GM12878 (cell line): Measurements from ENCODE around the gene NID1. TPM values are rescaled to one million over a fixed set of nuclear protein-coding genes. Genes with fewer than 3 reads are reported as not detected.

Experiments used
- EED ChIP-seq: sonication (generic); IDR thresholded peaks from 2 replicates; pipeline ENCODE4 v1.6.1; 2016; ENCODE audit warnings: antibody characterized with exemption, low read depth
- EZH2 ChIP-seq: IDR thresholded peaks from 2 replicates; pipeline ENCODE4 v1.6.1; 2012; ENCODE audit warnings: low read depth, mild to moderate bottlenecking, control low read depth, inconsistent platforms, low read length, borderline replicate concordance; ENCODE audit not compliant: control insufficient read depth
- FOS ChIP-seq: IDR thresholded peaks from 3 replicates; pipeline ENCODE4 v1.6.1; 2011; ENCODE audit warnings: borderline replicate concordance; ENCODE audit not compliant: insufficient read length; ENCODE audit errors: extremely low read depth
- FOXK2 ChIP-seq: fragments of 450-650 bp; IDR thresholded peaks from 2 replicates; pipeline ENCODE4 v1.6.1; 2017; ENCODE audit warnings: mild to moderate bottlenecking, moderate library complexity
- IKZF1 ChIP-seq: fragments of 450-650 bp; conservative IDR thresholded peaks from 2 replicates; pipeline ENCODE4 v1.6.1; 2017; ENCODE audit warnings: antibody characterized with exemption, mild to moderate bottlenecking
- MXI1 ChIP-seq: fragments of 150-350 bp; IDR thresholded peaks from 2 replicates; pipeline ENCODE4 v1.6.1; 2011; ENCODE audit warnings: low read depth, mild to moderate bottlenecking, inconsistent platforms, low read length, improper control_type of control experiment
- MYB ChIP-seq: fragments of 150-350 bp; IDR thresholded peaks from 2 replicates; pipeline ENCODE4 v1.6.1; 2014; ENCODE audit warnings: mild to moderate bottlenecking, low read depth, low read length, borderline replicate concordance
- NBN ChIP-seq: fragments of 450-650 bp; IDR thresholded peaks from 2 replicates; pipeline ENCODE4 v1.6.1; 2016
- NFIC ChIP-seq: IDR thresholded peaks from 2 replicates; pipeline ENCODE4 v1.6.1; 2012; ENCODE audit warnings: low read depth, mild to moderate bottlenecking, inconsistent platforms, low read length, moderate library complexity
- POLR2A ChIP-seq: IDR thresholded peaks from 2 replicates; pipeline ENCODE4 v1.6.1; 2011; ENCODE audit warnings: low read depth, mild to moderate bottlenecking, low read length
- SMAD1 ChIP-seq: fragments of 450-650 bp; IDR thresholded peaks from 2 replicates; pipeline ENCODE4 v1.6.1; 2018; ENCODE audit warnings: mild to moderate bottlenecking, low read depth; ENCODE audit not compliant: partially characterized antibody
- SMARCA5 ChIP-seq: fragments of 450-650 bp; IDR thresholded peaks from 2 replicates; pipeline ENCODE4 v1.6.1; 2017; ENCODE audit warnings: mild to moderate bottlenecking
- STAT1 ChIP-seq: fragments of 450-650 bp; conservative IDR thresholded peaks from 2 replicates; pipeline ENCODE4 v1.6.1; 2014; ENCODE audit warnings: antibody characterized with exemption, mild to moderate bottlenecking
- TBL1XR1 ChIP-seq: IDR thresholded peaks from 2 replicates; pipeline ENCODE4 v1.6.1; 2012; ENCODE audit warnings: low read depth, low read length, improper control_type of control experiment
- ZBED1 ChIP-seq: IDR thresholded peaks from 2 replicates; pipeline ENCODE4 v1.6.1; 2016; ENCODE audit warnings: borderline replicate concordance
- ZBTB40 ChIP-seq: fragments of 450-650 bp; IDR thresholded peaks from 2 replicates; pipeline ENCODE4 v1.6.1; 2016; ENCODE audit warnings: mild to moderate bottlenecking, moderate library complexity, borderline replicate concordance
- ZNF24 ChIP-seq: fragments of 450-650 bp; IDR thresholded peaks from 2 replicates; pipeline ENCODE4 v1.6.1; 2017; ENCODE audit warnings: antibody characterized with exemption, mild to moderate bottlenecking
- ZNF622 ChIP-seq: fragments of 450-650 bp; IDR thresholded peaks from 2 replicates; pipeline ENCODE4 v1.6.1; 2017; ENCODE audit warnings: mild to moderate bottlenecking, inconsistent platforms
- polyA plus RNA-seq, 11 experiments: library from polyadenylated mRNA; depleted of rRNA in 4 of 11; unstranded in 6 of 11; stranded (reverse) in 5 of 11; fragments of >200 nt; fragmentation: Nextera tagmentation in 4 of 11; fragmentation: Illumina TruSeq in 1 of 11; extraction: Ambion mirVana in 4 of 11; extraction: Trizol in 1 of 11; gene quantifications; 1 replicate in 1 of 11; 2 replicates in 10 of 11; pipeline versions ENCODE4 v1.2.1 to v1.2.3, GENCODE V29; 2011 to 2016; ENCODE audit warnings: inconsistent platforms in 2 of 11, missing spikeins in 2 of 11, low read depth in 1 of 11
- total RNA-seq, 4 experiments: library from RNA; depleted of rRNA in 3 of 4; stranded (reverse); fragments of >200 nt in 3 of 4; fragmentation: Illumina TruSeq in 1 of 4; extraction: Trizol in 1 of 4; gene quantifications; 2 replicates each; pipeline versions ENCODE4 v1.2.1 to v1.2.3, GENCODE V29; 2013 to 2021
- TF ChIP-seq, protein P1 (sequence below): IDR thresholded peaks from 2 replicates; pipeline ENCODE4 v1.6.1; 2012; ENCODE audit warnings: low read depth, low read length, improper control_type of control experiment
- TF ChIP-seq, protein P2 (sequence below): IDR thresholded peaks from 2 replicates; pipeline ENCODE4 v1.6.1; 2012; ENCODE audit warnings: improper control_type of control experiment, low read depth, low read length; ENCODE audit not compliant: insufficient replicate concordance
- TF ChIP-seq, protein P3 (sequence below): fragments of 450-650 bp; IDR thresholded peaks from 2 replicates; pipeline ENCODE4 v1.6.1; 2017; ENCODE audit warnings: borderline replicate concordance

The NID1 gene
- total and polyA plus RNA-seq, 10 of the 15 experiments (the other 5 are each of a cell fraction or from before 2014, with no cell fraction given), result 4.2 to 25.7 (median 11.3) TPM

- TF ChIP-seq ZBTB40, result 0 out of 2 replicates have a peak, but pooled peaks have one; percentile 6
- peak; percentile 69; the same call in 1 of the 2 replicates for TF ChIP-seq MXI1
- TF ChIP-seq TBL1XR1, result peak; percentile 92
- TF ChIP-seq NBN, result peak; percentile 78
- no peak for TF ChIP-seq FOXK2
- peak; percentile 78; the same call in 1 of the 2 replicates for TF ChIP-seq ZBED1
- peak; percentile 62 for TF ChIP-seq SMAD1
- TF ChIP-seq EED, result peak; percentile 100
- TF ChIP-seq, protein P1, sequence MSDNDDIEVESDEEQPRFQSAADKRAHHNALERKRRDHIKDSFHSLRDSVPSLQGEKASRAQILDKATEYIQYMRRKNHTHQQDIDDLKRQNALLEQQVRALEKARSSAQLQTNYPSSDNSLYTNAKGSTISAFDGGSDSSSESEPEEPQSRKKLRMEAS, result no peak
- TF ChIP-seq SMARCA5, result no peak
- TF ChIP-seq ZNF622, result no peak
- peak; percentile 98 for TF ChIP-seq IKZF1
- TF ChIP-seq EZH2, result no peak
- no peak for TF ChIP-seq MYB
- no peak for TF ChIP-seq ZNF24
- TF ChIP-seq, protein P2, sequence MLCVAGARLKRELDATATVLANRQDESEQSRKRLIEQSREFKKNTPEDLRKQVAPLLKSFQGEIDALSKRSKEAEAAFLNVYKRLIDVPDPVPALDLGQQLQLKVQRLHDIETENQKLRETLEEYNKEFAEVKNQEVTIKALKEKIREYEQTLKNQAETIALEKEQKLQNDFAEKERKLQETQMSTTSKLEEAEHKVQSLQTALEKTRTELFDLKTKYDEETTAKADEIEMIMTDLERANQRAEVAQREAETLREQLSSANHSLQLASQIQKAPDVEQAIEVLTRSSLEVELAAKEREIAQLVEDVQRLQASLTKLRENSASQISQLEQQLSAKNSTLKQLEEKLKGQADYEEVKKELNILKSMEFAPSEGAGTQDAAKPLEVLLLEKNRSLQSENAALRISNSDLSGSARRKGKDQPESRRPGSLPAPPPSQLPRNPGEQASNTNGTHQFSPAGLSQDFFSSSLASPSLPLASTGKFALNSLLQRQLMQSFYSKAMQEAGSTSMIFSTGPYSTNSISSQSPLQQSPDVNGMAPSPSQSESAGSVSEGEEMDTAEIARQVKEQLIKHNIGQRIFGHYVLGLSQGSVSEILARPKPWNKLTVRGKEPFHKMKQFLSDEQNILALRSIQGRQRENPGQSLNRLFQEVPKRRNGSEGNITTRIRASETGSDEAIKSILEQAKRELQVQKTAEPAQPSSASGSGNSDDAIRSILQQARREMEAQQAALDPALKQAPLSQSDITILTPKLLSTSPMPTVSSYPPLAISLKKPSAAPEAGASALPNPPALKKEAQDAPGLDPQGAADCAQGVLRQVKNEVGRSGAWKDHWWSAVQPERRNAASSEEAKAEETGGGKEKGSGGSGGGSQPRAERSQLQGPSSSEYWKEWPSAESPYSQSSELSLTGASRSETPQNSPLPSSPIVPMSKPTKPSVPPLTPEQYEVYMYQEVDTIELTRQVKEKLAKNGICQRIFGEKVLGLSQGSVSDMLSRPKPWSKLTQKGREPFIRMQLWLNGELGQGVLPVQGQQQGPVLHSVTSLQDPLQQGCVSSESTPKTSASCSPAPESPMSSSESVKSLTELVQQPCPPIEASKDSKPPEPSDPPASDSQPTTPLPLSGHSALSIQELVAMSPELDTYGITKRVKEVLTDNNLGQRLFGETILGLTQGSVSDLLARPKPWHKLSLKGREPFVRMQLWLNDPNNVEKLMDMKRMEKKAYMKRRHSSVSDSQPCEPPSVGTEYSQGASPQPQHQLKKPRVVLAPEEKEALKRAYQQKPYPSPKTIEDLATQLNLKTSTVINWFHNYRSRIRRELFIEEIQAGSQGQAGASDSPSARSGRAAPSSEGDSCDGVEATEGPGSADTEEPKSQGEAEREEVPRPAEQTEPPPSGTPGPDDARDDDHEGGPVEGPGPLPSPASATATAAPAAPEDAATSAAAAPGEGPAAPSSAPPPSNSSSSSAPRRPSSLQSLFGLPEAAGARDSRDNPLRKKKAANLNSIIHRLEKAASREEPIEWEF, result peak; percentile 93
- TF ChIP-seq FOS, result no peak
- TF ChIP-seq, protein P3, sequence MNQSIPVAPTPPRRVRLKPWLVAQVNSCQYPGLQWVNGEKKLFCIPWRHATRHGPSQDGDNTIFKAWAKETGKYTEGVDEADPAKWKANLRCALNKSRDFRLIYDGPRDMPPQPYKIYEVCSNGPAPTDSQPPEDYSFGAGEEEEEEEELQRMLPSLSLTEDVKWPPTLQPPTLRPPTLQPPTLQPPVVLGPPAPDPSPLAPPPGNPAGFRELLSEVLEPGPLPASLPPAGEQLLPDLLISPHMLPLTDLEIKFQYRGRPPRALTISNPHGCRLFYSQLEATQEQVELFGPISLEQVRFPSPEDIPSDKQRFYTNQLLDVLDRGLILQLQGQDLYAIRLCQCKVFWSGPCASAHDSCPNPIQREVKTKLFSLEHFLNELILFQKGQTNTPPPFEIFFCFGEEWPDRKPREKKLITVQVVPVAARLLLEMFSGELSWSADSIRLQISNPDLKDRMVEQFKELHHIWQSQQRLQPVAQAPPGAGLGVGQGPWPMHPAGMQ, result no peak
- no peak; the same call in 1 of the 2 replicates for TF ChIP-seq POLR2A
- no peak for TF ChIP-seq STAT1
- peak; percentile 99 for TF ChIP-seq NFIC
Observed at GRCh38 chr1:235999259-235999925, 65.5 kb downstream of the NID1 start (continued).
